Sigmoid colon (tissue), 4 donors: ENCODE measurements around the gene FAM204A.

ENCODE experiments used
- EP300 ChIP-seq, 4 donors: sonication (generic); formaldehyde crosslinking; IDR thresholded peaks; one replicate each; pipeline ENCODE4 v1.6.1; 2017; ENCODE audit warnings: antibody characterized with exemption in 4 of 4
- POLR2A ChIP-seq, 2 donors: fragments of 450-650 bp; IDR thresholded peaks; one replicate each; pipeline ENCODE4 v1.6.1; 2016; ENCODE audit warnings: antibody characterized with exemption in 2 of 2, mild to moderate bottlenecking in 2 of 2, moderate library complexity in 2 of 2
- POLR2AphosphoS5 ChIP-seq, 4 donors: sonication (generic); formaldehyde crosslinking; IDR thresholded peaks; one replicate each; pipeline ENCODE4 v1.6.1; 2017; ENCODE audit warnings: antibody characterized with exemption in 4 of 4
- TF ChIP-seq, protein P1 (sequence below), 4 experiments: fragments of 450-650 bp in 3 of 4; fragments of 200-600 bp in 1 of 4; IDR thresholded peaks; one replicate each; pipeline ENCODE4 v1.5.1; 2016 to 2019; ENCODE audit warnings: antibody characterized with exemption in 4 of 4, mild to moderate bottlenecking in 3 of 4, moderate library complexity in 2 of 4

DNA sequence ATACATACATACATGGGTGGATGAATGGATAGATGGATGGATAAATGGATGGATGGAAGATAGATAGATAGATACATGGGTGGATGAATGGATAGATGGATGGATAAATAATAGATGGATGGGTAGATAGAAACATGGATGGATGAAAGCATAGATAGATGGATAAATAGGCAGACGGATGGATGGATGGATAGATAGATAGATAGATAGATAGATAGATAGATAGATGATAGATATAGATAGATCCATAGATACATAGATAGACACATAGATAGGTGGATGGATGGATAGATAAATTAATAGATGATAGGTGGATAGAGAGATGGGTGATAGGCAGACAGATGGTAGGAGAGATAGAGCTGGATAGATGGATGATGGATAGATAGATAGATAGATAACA is 68.5 kb downstream of the FAM204A start:
- TF ChIP-seq, protein P1, sequence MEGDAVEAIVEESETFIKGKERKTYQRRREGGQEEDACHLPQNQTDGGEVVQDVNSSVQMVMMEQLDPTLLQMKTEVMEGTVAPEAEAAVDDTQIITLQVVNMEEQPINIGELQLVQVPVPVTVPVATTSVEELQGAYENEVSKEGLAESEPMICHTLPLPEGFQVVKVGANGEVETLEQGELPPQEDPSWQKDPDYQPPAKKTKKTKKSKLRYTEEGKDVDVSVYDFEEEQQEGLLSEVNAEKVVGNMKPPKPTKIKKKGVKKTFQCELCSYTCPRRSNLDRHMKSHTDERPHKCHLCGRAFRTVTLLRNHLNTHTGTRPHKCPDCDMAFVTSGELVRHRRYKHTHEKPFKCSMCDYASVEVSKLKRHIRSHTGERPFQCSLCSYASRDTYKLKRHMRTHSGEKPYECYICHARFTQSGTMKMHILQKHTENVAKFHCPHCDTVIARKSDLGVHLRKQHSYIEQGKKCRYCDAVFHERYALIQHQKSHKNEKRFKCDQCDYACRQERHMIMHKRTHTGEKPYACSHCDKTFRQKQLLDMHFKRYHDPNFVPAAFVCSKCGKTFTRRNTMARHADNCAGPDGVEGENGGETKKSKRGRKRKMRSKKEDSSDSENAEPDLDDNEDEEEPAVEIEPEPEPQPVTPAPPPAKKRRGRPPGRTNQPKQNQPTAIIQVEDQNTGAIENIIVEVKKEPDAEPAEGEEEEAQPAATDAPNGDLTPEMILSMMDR (IDR thresholded peaks at IDR 0.05) = no peak
- no peak for TF ChIP-seq POLR2AphosphoS5 (IDR thresholded peaks at IDR 0.05)
- TF ChIP-seq EP300 (IDR thresholded peaks at IDR 0.05) = no peak
- no peak for TF ChIP-seq POLR2A (IDR thresholded peaks at IDR 0.05)
